HUES64 (cell line): ENCODE data around the gene B3GALT4.
"Not testable (repeated sequence)": the region's sequence is repeated elsewhere in the genome, so short reads cannot be mapped to it uniquely, and the experiment has no call there.

Source experiments
- H3K27ac ChIP-seq: 2 replicates; pipeline ENCODE4 v1.7.0; 2013; ENCODE audit warnings: low read depth, low read length, inconsistent platforms
- H3K27me3 ChIP-seq: 2 replicates; pipeline ENCODE4 v1.6.1; 2013; ENCODE audit warnings: mild to moderate bottlenecking, low read length; ENCODE audit not compliant: insufficient read depth
- H3K36me3 ChIP-seq: 2 replicates; pipeline ENCODE4 v1.6.1; 2013; ENCODE audit warnings: mild to moderate bottlenecking, low read length; ENCODE audit not compliant: insufficient read depth
- H3K4me1 ChIP-seq: 2 replicates; pipeline ENCODE4 v1.6.1; 2013; ENCODE audit warnings: mild to moderate bottlenecking, low read length, moderate library complexity; ENCODE audit not compliant: insufficient read depth
- H3K4me3 ChIP-seq: 2 replicates; pipeline ENCODE4 v1.5.1; 2013; ENCODE audit warnings: mild to moderate bottlenecking, low read length, moderate library complexity
- H3K9ac ChIP-seq: 2 replicates; pipeline ENCODE4 v1.6.1; 2013; ENCODE audit warnings: mild to moderate bottlenecking, low read depth, low read length
- H3K9me3 ChIP-seq: 2 replicates; pipeline ENCODE4 v1.6.1; 2013; ENCODE audit warnings: low read depth, low read length; ENCODE audit not compliant: insufficient read depth
- WGBS: fragments of 150-250, 120-280 bp; methylation state at CpG from one replicate; pipeline ENCODE4 v1.1.7; 2013; ENCODE audit warnings: missing lambda C conversion rate; 5-methylcytosine and 5-hydroxymethylcytosine counted together

Gene B3GALT4

DNA sequence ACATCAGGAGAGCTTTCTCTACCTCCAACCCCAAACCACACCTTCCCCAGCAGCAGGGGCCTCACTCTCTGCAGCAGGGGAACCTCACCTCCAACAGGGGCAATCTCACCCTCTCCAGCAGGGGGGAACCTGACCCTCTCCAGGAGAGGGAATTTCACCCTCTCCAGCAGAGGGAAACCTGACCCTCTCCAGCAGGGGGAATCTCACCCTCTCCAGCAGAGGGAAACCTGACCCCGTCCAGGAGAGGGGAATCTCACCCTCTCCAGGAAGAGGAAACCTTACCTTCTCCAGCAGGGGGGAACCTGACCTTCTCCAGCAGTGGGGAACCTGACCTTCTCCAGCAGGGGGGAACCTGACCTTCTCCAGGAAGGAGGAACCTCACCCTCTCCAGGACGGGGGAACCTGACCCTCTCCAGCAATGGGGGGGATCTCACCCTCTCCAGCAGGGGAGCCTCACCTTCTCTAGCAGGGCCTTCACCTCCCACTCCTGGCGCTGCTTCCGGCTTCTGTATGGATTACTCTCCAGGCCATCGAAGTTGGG is 3.1 kb downstream of the B3GALT4 start:
- peaks cover 8% of the 10 kb centered on the region for H3K4me1 ChIP-seq
- H3K27me3 ChIP-seq, result no peaks in the 10 kb centered on the region
- peaks cover 79% of the 10 kb centered on the region for H3K36me3 ChIP-seq
- no peak overlapping the region for H3K9ac ChIP-seq
- H3K27ac ChIP-seq, result no peak overlapping the region
- WGBS, result 71% methylated on average over 5 of the region's 5 CpGs
- H3K9me3 ChIP-seq, result no peaks in the 10 kb centered on the region
- H3K4me3 ChIP-seq, result no peak overlapping the region

DNA sequence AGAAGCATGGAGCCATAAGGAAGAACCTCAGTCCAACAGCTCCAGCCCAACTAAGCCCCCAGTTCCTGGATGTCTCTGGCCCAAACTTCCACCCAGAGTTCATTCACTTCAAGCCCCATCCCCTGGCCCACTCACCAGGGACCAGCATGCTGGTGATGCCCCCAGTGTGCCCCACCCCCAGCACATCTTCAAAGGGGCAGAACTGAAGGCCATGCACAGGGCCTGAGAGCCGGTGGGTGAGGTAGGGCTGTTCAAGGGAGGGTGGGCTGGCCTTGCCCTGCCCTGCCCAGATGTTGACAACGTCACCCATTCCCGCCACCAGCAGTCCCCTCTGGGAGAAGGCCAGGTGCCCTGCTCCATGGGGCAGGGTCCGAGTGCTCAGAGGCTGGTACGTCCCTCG is 3.6 kb downstream of the B3GALT4 start:
- H3K9me3 ChIP-seq, result no peaks in the 10 kb centered on the region
- H3K4me3 ChIP-seq, result no peak overlapping the region
- H3K27ac ChIP-seq, result no peak overlapping the region
- 94% methylated on average over 6 of the region's 6 CpGs for WGBS
- H3K4me1 ChIP-seq, result peaks cover 6% of the 10 kb centered on the region
- no peaks in the 10 kb centered on the region for H3K27me3 ChIP-seq
- no peak overlapping the region for H3K9ac ChIP-seq
- peaks cover 78% of the 10 kb centered on the region for H3K36me3 ChIP-seq

DNA sequence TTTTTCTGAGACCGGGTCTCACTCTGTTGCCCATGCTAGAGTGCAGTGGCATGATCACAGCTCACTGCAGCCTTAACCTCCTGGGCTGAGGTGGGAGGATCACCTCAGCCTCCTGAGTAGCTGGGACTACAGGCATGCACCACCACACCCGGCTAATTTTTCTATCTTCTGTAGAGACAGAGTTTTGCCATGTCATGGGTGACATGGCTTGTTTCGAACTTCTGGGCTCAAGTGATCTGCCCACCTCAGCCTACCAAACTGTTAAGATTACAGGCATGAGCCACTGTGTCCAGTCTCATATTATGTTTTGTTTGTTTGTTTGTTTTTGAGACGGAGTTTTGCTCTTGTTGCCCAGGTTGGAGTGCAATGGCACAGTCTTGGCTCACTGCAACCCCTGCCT is 8.3 kb downstream of the B3GALT4 start:
- peaks cover 67% of the 10 kb centered on the region for H3K36me3 ChIP-seq
- H3K9ac ChIP-seq, H3K4me3 ChIP-seq, H3K27ac ChIP-seq, H3K9me3 ChIP-seq, H3K27me3 ChIP-seq, H3K4me1 ChIP-seq: not testable (repeated sequence)
- 93% methylated on average over 4 of the region's 4 CpGs for WGBS

DNA sequence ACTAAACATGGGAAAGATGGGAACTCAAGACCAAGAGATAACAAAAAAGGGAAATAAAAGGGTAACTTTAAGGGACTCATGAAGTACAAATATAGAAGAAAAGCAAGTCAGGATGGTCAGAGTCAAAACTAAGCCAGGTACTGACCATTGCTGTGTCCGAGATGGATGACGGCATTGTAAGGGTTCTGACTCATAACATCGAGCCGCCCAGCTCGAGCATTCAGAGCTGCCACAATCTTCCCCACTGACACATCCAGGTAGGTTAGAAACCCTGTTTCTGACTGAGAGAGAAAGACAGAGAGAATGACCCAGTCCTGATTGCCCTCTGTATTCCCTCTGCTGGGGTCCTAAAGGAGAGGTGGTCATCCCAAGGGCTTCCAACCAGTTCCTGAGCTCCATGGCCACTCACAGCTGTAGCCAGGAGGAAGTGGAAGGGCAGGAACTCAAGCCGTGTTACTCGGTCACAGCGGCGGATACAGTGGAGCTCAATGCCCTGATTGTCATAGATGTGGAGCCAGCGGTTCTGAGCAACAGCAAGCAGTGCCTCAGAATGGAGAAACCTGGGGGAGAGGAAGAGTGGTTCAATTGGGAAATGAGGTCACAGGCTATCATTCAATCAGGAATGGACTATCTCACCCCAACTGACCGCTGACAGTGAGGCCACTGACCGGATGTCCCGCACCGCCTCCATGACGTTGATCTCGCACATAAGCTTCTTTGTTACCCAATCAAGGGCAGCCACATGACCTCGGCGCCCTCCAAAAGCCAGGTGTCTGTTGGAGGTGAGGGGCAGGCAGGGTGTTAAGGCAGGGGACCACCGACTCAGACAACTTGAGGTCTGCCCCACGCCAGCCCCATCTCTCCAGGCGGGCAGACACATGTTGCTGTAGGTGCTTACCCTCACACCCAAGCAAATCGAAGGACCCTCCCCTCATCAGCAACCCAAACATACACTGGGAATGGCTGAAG is 10.3 kb downstream of the B3GALT4 start:
- Histone ChIP-seq H3K9ac (no peak overlapping the region), H3K4me3 (no peak overlapping the region), H3K9me3 (no peaks in the 10 kb centered on the region), H3K36me3 (peaks cover 62% of the 10 kb centered on the region), H3K27ac (no peak overlapping the region), H3K4me1 (peaks cover 8% of the 10 kb centered on the region; the same call in 1 of the 2 replicates), H3K27me3 (no peaks in the 10 kb centered on the region)
- 94% methylated on average over 22 of the region's 22 CpGs for WGBS

DNA sequence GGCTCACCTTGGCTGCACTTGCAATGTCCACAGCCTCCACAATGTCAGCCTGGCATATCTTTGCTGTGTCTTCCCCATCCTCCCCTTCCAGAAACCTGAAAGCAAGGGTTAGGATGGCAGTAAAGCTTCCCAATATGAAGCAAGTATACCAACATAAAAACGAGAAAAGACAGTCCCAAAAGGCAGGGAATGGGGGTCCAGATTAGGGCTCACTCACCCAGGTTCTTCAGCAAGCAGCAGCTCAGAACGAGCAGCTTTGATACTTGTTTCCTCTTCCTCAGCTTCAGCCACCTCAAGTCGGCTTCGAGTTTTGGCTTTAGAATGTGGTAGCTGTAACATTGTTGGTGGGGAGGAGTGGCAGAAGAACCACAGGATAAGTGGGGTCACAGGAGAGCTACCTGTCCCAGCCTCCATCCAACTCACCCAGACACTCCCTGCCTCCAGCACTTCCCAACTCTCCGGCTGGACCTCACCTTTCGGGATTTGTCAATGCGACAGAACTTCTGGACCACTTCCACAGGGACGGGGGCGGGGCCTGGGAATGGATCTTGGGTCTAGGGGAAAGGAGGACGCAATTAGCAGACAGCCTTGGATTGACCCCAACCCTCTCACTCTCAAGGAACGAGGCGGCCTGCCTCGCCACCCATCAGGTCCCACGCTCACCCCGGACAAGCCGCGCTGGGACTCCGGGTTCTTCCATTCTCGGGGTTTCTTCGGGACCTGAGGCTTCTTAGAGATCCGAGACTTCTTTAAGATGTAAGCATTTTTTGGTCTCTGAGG is 11.4 kb downstream of the B3GALT4 start:
- Histone ChIP-seq H3K4me3 (peak overlapping the region; percentile 97), H3K4me1 (peaks cover 8% of the 10 kb centered on the region; the same call in 1 of the 2 replicates), H3K27ac (no peak overlapping the region), H3K9me3 (no peaks in the 10 kb centered on the region), H3K36me3 (peaks cover 64% of the 10 kb centered on the region), H3K9ac (peak overlapping the region; percentile 90), H3K27me3 (no peaks in the 10 kb centered on the region)
- WGBS, result 15% methylated on average over 19 of the region's 21 CpGs

DNA sequence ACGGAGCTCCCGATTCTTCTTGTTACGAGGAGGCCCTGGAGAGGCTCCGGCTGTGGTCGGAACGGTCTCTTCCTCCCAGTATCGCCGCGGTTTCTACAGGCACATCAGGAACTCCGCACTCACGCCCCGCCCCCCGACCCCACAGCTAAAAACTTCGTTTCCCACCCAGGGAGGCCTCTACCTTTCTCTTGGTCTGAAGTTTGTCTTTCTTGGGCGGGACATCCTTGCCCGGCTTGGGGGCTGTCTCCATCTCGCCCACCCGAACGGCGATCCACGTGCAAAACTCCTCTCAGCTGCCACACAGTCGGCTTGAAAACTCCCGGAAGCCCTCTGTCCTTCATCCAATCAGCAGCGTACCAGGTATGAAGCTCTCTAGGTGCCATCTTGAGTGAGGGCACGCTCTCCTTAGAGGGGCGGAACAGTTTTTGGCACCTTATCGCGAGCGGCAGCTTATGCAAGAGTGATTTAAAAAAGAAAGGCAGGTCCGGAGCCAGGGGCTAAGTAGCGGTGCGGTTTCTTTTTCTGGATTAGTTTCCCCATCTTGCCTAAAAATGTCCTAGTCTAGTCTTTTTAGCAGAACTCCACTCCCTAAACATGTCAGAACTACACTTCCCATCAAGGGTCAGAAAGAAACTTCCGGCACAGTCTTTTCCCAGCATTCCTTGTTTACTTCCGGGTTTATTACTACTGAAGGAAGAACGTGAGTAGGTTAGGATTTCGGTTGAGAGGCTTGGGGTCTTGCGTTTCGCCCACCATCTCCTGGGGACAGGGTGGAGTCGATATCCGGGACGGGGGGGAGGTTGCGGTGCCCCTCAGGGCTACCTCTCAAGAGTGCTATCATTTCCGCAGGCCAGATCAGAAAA is 12.2 kb downstream of the B3GALT4 start, which contains the start of the genes PFDN6 and WDR46:
Gene PFDN6 (plus strand): TSS at position 681 of the 863 bp plus-strand sequence. CDS start 256 bp downstream, outside the sequence.
Gene WDR46 (minus strand): TSS at position 319 of the 863 bp plus-strand sequence. CDS start 69 bp downstream, at position 250.
- WGBS, result under 1% methylated on average over 43 of the region's 43 CpGs
- Histone ChIP-seq H3K36me3 (peaks cover 65% of the 10 kb centered on the region), H3K9me3 (no peaks in the 10 kb centered on the region), H3K27me3 (no peaks in the 10 kb centered on the region), H3K9ac (peak within 1 kb of the TSS; percentile 90), H3K27ac (peak within 1 kb of the TSS; percentile 53; the same call in 1 of the 2 replicates), H3K4me1 (peaks cover 8% of the 10 kb centered on the region; the same call in 1 of the 2 replicates), H3K4me3 (peak within 1 kb of the TSS; percentile 97)

DNA sequence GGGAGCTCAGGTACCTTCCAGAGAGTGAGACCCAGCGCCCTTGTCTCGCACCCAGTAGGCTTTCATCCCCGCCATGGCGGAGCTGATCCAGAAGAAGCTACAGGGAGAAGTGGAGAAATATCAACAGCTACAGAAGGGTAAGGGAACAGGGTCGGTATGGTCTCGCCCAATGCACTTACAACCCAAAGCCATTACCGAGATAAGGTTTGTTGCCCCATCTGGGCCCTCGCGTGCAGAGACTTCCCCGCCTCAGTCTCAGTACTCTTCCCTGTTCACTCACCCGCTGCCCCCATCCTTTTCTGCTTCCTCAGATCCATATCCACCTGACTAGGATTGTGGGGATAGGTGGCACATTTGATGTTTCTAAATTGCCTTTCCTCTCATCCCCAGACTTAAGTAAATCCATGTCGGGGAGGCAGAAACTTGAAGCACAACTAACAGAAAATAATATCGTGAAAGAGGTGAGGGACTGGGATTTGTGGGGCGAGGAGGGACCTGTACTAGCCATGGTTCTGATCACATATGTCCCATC is 12.9 kb downstream of the B3GALT4 start:
- H3K36me3 ChIP-seq, result peaks cover 61% of the 10 kb centered on the region
- H3K4me1 ChIP-seq, result peaks cover 8% of the 10 kb centered on the region; the same call in 1 of the 2 replicates
- H3K27ac ChIP-seq, result peak overlapping the region; percentile 53; the same call in 1 of the 2 replicates
- no peaks in the 10 kb centered on the region for H3K27me3 ChIP-seq
- peak overlapping the region; percentile 90 for H3K9ac ChIP-seq
- peak overlapping the region; percentile 97 for H3K4me3 ChIP-seq
- H3K9me3 ChIP-seq, result no peaks in the 10 kb centered on the region
- 0% methylated on average over 13 of the region's 14 CpGs for WGBS

DNA sequence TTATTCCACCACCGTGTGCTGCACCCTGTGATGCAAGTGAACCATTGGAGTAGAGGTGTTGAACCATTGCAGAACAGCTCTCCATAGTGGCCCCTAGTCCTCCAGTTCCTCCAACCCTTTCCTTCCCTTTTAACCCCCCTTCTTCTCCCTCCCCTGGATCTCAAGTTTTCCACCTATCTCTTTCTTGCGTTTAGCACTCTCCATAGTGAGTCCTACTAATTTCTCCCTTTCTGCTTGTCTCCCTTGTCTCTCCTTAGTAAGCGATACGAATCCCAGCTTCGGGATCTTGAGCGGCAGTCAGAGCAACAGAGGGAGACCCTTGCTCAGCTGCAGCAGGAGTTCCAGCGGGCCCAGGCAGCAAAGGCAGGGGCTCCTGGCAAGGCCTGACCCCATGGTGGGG is 13.5 kb downstream of the B3GALT4 start:
- peaks cover 8% of the 10 kb centered on the region; the same call in 1 of the 2 replicates for H3K4me1 ChIP-seq
- 85% methylated on average over 7 of the region's 7 CpGs for WGBS
- H3K27me3 ChIP-seq, result no peaks in the 10 kb centered on the region
- H3K27ac ChIP-seq, result no peak overlapping the region
- H3K4me3 ChIP-seq, result peak overlapping the region; percentile 97
- H3K36me3 ChIP-seq, result peaks cover 56% of the 10 kb centered on the region
- H3K9me3 ChIP-seq, result no peaks in the 10 kb centered on the region
- peak overlapping the region; percentile 90 for H3K9ac ChIP-seq

DNA sequence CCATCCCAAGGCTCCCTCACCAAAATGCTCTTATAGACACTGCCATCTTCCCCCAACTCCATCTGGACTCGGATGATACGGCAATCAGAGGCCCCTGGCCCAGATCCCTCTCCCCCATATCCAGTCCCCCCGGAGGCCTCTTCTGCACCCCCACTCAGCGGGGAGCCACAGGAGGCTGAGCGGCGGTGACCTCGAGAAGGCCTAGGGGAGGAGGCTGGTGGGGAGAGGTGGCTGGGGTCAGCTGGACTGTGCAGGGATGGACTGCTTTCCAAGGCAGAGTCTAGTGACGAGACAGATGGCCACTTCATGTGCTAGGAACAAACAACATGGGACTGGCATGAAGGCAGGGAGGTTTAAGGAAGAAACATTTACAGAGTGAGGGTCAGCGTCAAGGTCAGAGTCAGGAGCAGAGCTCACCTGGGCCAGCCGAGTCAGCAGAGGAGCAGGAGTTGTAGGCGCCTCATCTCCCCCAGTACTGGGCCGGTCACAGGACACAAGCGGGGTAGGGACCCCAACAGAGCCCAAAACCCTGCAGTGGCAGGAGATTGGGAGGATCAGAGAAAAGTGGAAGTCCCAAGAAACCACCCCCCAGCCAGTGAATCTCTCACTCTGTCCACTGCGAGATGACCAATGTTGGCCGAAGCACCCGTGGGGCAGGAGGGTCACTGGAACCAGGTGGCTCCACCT is 16.2 kb downstream of the B3GALT4 start:
- Histone ChIP-seq H3K9ac (no peak overlapping the region), H3K36me3 (peaks cover 45% of the 10 kb centered on the region), H3K4me3 (no peak overlapping the region), H3K4me1 (peaks cover 6% of the 10 kb centered on the region; the same call in 1 of the 2 replicates), H3K27ac (no peak overlapping the region), H3K27me3 (no peaks in the 10 kb centered on the region), H3K9me3 (no peaks in the 10 kb centered on the region)
- WGBS, result 96% methylated on average over 15 of the region's 16 CpGs
